ENCODE data around the gene CDKN2AIP. TPM values are rescaled to one million over a fixed set of nuclear protein-coding genes. Genes with fewer than 3 reads are reported as not detected.

The CDKN2AIP gene
- total and polyA plus RNA-seq, 2 experiments from 2014 or later: 26.7 to 43.6 TPM

DNA sequence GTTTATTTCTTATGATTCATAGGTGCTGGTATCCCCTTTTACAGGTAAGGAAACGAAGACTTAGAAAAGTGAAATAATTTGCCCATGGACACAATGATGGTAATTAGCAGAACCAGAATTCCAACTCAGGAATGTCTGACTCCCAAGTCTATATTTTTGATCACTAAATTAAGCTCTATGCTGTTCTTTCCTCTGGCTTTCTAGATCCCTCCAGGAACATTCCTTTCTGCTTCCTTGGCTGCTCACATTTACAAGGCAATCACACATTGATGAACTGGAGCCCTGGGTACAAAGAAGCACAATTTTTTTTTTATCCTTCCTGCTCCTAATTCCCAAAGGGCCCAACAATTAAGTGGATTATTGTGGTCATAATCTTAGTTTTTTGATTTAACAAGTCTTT, 7.0 kb upstream of the CDKN2AIP start:
- no peak overlapping the region for H3K4me2 ChIP-seq
- no peaks in the 10 kb centered on the region for H3K9me3 ChIP-seq (ENCODE audit: low read depth)
- H3K4me1 ChIP-seq (ENCODE audit: insufficient read depth): no peaks in the 10 kb centered on the region
- no peaks in the 10 kb centered on the region for H3K36me3 ChIP-seq (replicated peaks; ENCODE audit: insufficient read depth, low read depth)
- H3K9me2 ChIP-seq (replicated peaks; ENCODE audit: insufficient read depth): no peaks in the 10 kb centered on the region
- peak overlapping the region; percentile 97 for H3K27ac ChIP-seq
- no peak for DNase-seq (ENCODE audit: low spot score)
- 85% methylated on average over 1 of the region's 1 CpG for WGBS (ENCODE audit: low lambda C conversion rate, missing lambda C conversion rate)
- TF ChIP-seq, protein P1, sequence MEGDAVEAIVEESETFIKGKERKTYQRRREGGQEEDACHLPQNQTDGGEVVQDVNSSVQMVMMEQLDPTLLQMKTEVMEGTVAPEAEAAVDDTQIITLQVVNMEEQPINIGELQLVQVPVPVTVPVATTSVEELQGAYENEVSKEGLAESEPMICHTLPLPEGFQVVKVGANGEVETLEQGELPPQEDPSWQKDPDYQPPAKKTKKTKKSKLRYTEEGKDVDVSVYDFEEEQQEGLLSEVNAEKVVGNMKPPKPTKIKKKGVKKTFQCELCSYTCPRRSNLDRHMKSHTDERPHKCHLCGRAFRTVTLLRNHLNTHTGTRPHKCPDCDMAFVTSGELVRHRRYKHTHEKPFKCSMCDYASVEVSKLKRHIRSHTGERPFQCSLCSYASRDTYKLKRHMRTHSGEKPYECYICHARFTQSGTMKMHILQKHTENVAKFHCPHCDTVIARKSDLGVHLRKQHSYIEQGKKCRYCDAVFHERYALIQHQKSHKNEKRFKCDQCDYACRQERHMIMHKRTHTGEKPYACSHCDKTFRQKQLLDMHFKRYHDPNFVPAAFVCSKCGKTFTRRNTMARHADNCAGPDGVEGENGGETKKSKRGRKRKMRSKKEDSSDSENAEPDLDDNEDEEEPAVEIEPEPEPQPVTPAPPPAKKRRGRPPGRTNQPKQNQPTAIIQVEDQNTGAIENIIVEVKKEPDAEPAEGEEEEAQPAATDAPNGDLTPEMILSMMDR (IDR thresholded peaks at IDR 0.05; ENCODE audit: poor library complexity): no peak
- TF ChIP-seq EZH2phosphoT487 (IDR thresholded peaks at IDR 0.05; ENCODE audit: low read depth, severe bottlenecking, unreplicated experiment): no peak
- no peak for TF ChIP-seq EZH2 (IDR thresholded peaks at IDR 0.05; ENCODE audit: borderline replicate concordance)
- H2AFZ ChIP-seq: no peak overlapping the region
- no peaks in the 10 kb centered on the region for H4K20me1 ChIP-seq (ENCODE audit: insufficient read depth, poor library complexity, severe bottlenecking)
- H3K27me3 ChIP-seq: no peaks in the 10 kb centered on the region
- H3K79me2 ChIP-seq: peaks cover 4% of the 10 kb centered on the region
- H3K4me3 ChIP-seq: no peak overlapping the region

DNA sequence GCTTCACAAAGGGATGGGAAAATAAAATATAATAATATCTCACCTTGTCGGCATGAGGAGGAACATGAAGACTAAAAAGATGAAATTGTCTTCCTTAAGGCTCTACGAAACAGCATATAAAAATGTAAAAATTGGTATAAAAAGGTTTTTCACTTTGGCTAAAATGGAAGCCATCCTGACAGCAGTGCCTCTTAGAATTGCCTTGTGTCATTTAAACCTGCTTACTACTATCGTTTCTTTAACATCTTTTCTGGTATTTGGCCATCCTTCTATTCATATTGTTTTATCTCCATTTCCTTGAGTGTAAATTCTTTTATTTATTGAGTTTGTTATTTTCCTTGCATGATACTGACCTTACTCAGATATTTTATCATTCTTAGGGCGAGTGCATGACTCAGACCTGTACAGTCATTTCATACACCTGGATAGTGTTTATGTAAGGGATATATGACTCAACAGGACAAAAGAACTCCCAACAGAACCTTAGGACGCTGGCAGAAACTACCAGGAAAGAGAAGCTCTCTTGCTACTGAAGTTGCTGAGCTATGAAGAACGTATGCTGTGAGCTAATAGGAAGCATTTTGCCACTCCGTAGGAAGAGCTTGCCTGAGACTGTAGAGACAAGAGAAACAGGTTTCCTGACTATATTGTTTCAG, 5.8 kb upstream of the CDKN2AIP start:
- H3K4me2 ChIP-seq: peak overlapping the region; percentile 56
- H4K20me1 ChIP-seq (ENCODE audit: insufficient read depth, poor library complexity, severe bottlenecking): no peaks in the 10 kb centered on the region
- 57% methylated on average over 7 of the region's 7 CpGs for WGBS (ENCODE audit: low lambda C conversion rate, missing lambda C conversion rate)

DNA sequence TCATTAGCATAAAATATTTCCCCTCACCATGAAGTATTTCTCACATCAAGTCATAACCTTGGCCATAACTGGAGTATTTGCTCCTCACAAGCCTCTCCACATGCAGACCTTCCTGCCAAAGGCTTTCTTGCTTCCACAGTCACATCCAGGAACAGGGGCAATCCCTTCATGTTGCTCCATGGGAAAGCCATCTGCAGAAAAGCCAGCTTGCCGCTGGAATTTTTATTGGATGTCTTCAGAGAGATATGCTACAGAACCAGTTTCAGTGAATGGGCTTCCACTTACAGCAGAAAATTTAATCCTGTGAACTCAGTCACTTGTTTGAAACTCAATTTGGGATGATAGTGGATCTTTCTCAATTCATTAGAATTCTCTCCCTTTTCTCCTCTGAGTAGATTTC, 3.2 kb upstream of the CDKN2AIP start:
- no peaks in the 10 kb centered on the region for H3K9me2 ChIP-seq (replicated peaks; ENCODE audit: insufficient read depth)
- peaks cover 14% of the 10 kb centered on the region for H3K4me1 ChIP-seq (ENCODE audit: insufficient read depth)
- no peaks in the 10 kb centered on the region for H3K27me3 ChIP-seq
- H3K79me2 ChIP-seq: peaks cover 24% of the 10 kb centered on the region
- H3K9me3 ChIP-seq (ENCODE audit: low read depth): no peaks in the 10 kb centered on the region
- WGBS (ENCODE audit: low lambda C conversion rate, missing lambda C conversion rate): 25% methylated on average over 1 of the region's 1 CpG
- H3K27ac ChIP-seq: peak overlapping the region; percentile 65
- DNase-seq (ENCODE audit: low spot score): peak; percentile 50
- H4K20me1 ChIP-seq (ENCODE audit: insufficient read depth, poor library complexity, severe bottlenecking): peaks cover 13% of the 10 kb centered on the region
- no peak overlapping the region for H2AFZ ChIP-seq
- no peak overlapping the region for H3K4me2 ChIP-seq
- no peak overlapping the region for H3K4me3 ChIP-seq
- no peaks in the 10 kb centered on the region for H3K36me3 ChIP-seq (replicated peaks; ENCODE audit: insufficient read depth, low read depth)
- no peak for TF ChIP-seq EZH2 (IDR thresholded peaks at IDR 0.05; ENCODE audit: borderline replicate concordance)
- TF ChIP-seq EZH2phosphoT487 (IDR thresholded peaks at IDR 0.05; ENCODE audit: low read depth, severe bottlenecking, unreplicated experiment): no peak
- TF ChIP-seq, protein P1 (IDR thresholded peaks at IDR 0.05; ENCODE audit: poor library complexity): no peak

More for the DNA sequence above, 5.8 kb upstream of the CDKN2AIP start:
- no peaks in the 10 kb centered on the region for H3K27me3 ChIP-seq
- DNase-seq (ENCODE audit: low spot score): peak; percentile 79
- no peaks in the 10 kb centered on the region for H3K9me3 ChIP-seq (ENCODE audit: low read depth)
- H3K9me2 ChIP-seq (replicated peaks; ENCODE audit: insufficient read depth): no peaks in the 10 kb centered on the region
- no peak overlapping the region for H2AFZ ChIP-seq
- peaks cover 11% of the 10 kb centered on the region for H3K79me2 ChIP-seq
- no peak overlapping the region for H3K4me3 ChIP-seq
- peaks cover 8% of the 10 kb centered on the region for H3K4me1 ChIP-seq (ENCODE audit: insufficient read depth)
- TF ChIP-seq EZH2 (IDR thresholded peaks at IDR 0.05; ENCODE audit: borderline replicate concordance) (no peak), EZH2phosphoT487 (IDR thresholded peaks at IDR 0.05; ENCODE audit: low read depth, severe bottlenecking, unreplicated experiment) (no peak)
- TF ChIP-seq, protein P1 (IDR thresholded peaks at IDR 0.05; ENCODE audit: poor library complexity): no peak
- no peaks in the 10 kb centered on the region for H3K36me3 ChIP-seq (replicated peaks; ENCODE audit: insufficient read depth, low read depth)
- H3K27ac ChIP-seq: peak overlapping the region; percentile 97
